Middle frontal gyrus (tissue), 1 donor: ENCODE data around the gene KCNJ3.
A peak's percentile ranks its signal among the peaks of the same experiment; 100 is the strongest.

ENCODE experiments used
- DNase-seq: peaks from one replicate; pipeline ENCODE4 v3.0.0-alpha.2; 2015; ENCODE audit warnings: low spot score; ENCODE audit errors: extremely low spot score

The KCNJ3 gene

GRCh38 chr2:154707994-154708575 lies 9.6 kb downstream of the KCNJ3 start:
- DNase-seq = no peak

- DNase-seq = no peak
Observed at GRCh38 chr2:154709215-154709614, 10.7 kb downstream of the KCNJ3 start.

- no peak for DNase-seq
Observed at GRCh38 chr2:154710078-154710477, 11.6 kb downstream of the KCNJ3 start.

GRCh38 chr2:154710685-154711084 lies 12.2 kb downstream of the KCNJ3 start:
- no peak for DNase-seq

- no peak for DNase-seq
Observed at GRCh38 chr2:154713675-154714074, 15.2 kb downstream of the KCNJ3 start.

GRCh38 chr2:154720651-154721050 lies 22.2 kb downstream of the KCNJ3 start:
- no peak for DNase-seq

GRCh38 chr2:154724194-154724797 lies 25.8 kb downstream of the KCNJ3 start:
- DNase-seq = no peak

- no peak for DNase-seq
Observed at GRCh38 chr2:154740361-154740760, 41.9 kb downstream of the KCNJ3 start.

- DNase-seq = no peak
Observed at GRCh38 chr2:154758871-154759270, 60.4 kb downstream of the KCNJ3 start.

- DNase-seq = no peak
Observed at GRCh38 chr2:154762638-154763037, 64.1 kb downstream of the KCNJ3 start.

- DNase-seq = no peak
Observed at GRCh38 chr2:154771664-154772284, 73.3 kb downstream of the KCNJ3 start.

- DNase-seq = no peak
Observed at GRCh38 chr2:154776825-154777224, 78.3 kb downstream of the KCNJ3 start.

GRCh38 chr2:154794406-154794805 lies 95.9 kb downstream of the KCNJ3 start:
- DNase-seq = peak; percentile 22

- DNase-seq = no peak
Observed at GRCh38 chr2:154795651-154796050, 97.2 kb downstream of the KCNJ3 start.

GRCh38 chr2:154804451-154804850 lies 106.0 kb downstream of the KCNJ3 start:
- no peak for DNase-seq

- no peak for DNase-seq
Observed at GRCh38 chr2:154813636-154814035, 115.1 kb downstream of the KCNJ3 start.

GRCh38 chr2:154814856-154815255 lies 116.4 kb downstream of the KCNJ3 start:
- DNase-seq = no peak

- DNase-seq = no peak
Observed at GRCh38 chr2:154825358-154825757, 126.9 kb downstream of the KCNJ3 start.

GRCh38 chr2:154826827-154827226 lies 128.3 kb downstream of the KCNJ3 start:
- no peak for DNase-seq

GRCh38 chr2:154827286-154827685 lies 128.8 kb downstream of the KCNJ3 start:
- no peak for DNase-seq

GRCh38 chr2:154832711-154833110 lies 134.2 kb downstream of the KCNJ3 start:
- DNase-seq = no peak

GRCh38 chr2:154836632-154837031 lies 138.1 kb downstream of the KCNJ3 start:
- no peak for DNase-seq

- DNase-seq = no peak
Observed at GRCh38 chr2:154837035-154837434, 138.5 kb downstream of the KCNJ3 start.
